ENCODE results near the gene SCN5A.
A peak's percentile ranks its signal among the peaks of the same experiment; 100 is the strongest.

Gene SCN5A

DNA sequence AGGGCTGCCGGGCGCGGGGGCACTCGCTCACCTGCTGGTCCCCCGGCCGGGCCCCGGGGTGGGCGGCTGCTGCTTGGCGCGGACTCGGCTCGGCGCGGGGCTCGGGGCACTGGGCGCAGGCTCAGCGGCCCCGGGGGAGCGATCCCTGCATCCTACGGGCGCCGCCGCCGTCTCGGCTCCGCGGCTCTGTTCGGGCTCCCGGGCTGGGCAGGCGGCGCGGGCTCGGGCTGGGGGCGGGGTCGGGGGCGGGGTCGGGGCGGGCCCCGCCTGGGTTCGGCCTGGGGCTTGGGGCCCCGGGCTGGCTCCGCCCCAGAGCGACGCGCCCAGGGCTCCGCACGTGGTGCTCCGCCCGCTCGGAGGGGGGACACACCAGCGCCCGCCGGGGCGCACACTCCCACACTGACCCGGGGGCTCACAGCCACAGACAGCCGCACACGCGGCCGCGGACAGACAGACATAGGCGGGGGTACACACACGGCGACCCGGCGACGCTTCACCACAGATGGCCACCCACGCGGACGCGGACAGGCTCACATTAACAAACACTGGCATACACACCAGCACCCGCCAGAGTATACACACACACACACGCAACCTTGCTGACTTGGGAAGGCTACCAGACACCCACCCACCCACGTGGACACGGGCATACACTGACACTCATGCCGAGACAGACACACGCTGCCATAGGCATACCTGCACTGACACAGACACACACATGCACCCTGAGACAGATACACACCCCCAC, at the start of gene SCN5A:
SCN5A (minus strand) TSS at position 188 of the 748 bp plus-strand sequence. CDS start 16,380 bp downstream, outside the sequence.
- peak; percentile 52 to 64 for DNase-seq

DNA sequence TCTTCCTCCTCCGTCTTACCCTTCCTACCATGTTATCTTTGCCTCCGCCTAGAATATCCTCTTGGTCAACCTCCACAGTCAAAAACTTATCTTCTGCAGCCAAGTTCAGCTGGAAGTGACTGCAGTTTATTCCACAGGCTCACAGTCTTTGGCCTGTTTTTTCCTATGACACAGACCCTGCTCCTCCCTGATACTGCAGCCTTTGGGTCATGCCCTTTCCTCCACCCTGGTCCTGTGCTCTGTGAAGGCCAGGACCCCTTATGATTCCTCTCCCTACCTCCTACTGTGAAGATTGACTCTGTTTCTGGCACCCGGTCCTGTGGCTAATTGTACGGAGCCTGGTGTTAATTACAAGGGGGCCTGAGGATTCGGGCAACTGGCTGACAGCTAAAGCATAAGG, 49.3 kb upstream of the SCN5A start:
- DNase-seq: no peak

DNA sequence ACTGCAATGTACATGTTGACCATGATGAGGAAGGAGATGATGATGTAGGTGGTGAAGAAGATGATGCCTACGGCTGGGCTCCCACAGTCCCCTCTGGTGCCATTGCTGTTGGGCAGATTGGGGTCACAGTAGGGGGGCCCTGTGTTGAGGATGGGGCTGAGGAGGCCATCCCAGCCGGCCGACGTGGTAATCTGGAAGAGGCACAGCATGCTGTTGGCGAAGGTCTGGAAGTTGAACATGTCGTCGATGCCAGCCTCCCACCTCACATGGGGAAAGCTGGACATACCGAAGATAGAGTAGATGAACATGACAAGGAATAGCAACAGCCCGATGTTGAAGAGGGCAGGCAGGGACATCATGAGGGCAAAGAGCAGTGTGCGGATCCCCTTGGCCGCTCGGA, 48.6 kb upstream of the SCN5A start:
- DNase-seq: no peak

DNA sequence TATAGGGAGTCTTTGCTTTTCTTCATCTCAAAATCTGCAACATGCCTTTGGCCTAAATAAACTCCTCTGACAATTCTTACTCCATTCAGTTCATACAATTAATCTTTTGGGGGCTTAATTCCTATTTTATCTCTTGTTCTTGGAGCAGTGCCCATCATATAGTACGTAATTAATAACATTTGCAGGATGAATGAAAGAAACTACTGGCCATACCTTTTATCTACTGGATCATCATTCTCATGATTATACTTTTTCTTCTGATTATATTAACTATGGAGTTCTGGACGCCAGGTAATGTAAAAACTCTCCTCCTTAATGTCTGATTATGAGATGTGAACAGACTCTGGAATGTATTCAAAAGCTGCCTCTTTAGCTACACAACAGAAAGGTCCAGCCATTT, 46.5 kb upstream of the SCN5A start:
- no peak for DNase-seq

DNA sequence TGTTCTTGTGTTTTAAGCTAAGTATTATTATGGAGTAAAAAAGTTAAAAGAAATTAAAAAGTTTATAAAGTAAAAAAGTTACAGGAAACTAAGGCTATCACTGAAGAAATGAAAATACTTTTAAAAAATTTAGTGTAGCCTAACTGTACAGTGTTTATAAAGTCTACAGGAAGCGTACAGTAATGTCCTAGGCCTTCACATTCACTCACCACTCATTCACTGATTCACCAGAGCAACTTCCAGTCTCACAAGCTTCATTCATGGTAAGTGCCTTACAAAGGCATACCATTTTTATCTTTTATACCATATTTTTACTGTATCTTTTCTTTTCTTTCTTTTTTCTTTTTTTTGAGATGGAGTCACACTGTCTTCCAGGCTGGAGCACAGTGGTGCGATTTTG, 40.7 kb upstream of the SCN5A start:
- no peak for DNase-seq

DNA sequence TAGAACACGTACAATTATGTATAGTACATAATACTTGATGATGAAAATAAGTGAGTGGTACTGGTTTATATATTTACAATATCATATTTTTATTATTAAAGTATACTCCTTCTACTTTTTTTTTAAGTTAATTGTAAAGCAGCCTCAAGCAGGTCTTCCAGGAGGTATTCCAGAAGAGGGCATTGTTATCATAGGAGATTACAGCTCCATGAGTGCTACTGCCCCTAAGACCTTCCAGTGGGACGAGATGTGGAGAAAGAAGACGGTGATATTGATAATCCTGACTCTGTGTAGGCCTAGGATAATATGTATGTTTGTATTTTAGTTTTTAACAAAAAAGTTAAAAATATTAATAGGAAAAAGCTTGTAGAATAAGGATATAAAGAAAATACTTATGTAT, 40.3 kb upstream of the SCN5A start:
- DNase-seq: no peak

DNA sequence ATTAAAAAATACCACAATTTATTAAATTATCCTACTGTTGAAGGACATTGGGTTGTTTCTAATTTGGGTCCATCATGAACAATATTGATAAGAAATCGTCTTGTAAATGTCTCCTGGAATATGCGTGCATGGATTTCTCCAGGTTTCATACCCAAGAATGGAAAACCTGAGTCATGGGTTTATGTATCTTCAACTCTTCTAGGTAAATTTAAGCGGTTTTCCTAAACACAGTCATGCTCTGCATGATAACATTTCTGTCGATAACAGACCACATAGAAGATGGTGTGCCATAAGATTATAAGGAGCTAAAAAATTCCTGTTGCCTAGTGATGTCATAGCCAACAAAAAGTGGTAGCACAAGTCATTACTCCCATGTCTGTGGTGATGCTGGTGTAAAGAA, 39.9 kb upstream of the SCN5A start:
- no peak for DNase-seq

DNA sequence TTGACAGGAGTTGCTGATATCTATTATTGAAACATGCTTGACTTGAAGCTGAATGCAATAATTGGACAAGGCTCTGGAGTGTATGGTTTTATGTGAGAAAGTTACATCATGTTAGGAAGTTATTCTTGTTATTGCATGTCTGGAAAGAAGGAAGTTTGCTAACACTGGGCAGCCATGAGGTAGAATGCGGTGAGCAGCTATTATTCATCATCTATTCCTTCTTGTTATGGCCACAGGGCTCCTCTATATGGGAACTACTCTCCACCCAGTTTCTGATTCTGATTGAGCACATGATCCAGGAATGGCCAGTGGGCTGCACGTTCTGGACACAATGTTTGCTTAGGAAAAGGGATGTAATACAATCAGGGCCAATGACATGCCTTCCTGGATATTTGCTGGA, 37.8 kb upstream of the SCN5A start:
- no peak for DNase-seq

DNA sequence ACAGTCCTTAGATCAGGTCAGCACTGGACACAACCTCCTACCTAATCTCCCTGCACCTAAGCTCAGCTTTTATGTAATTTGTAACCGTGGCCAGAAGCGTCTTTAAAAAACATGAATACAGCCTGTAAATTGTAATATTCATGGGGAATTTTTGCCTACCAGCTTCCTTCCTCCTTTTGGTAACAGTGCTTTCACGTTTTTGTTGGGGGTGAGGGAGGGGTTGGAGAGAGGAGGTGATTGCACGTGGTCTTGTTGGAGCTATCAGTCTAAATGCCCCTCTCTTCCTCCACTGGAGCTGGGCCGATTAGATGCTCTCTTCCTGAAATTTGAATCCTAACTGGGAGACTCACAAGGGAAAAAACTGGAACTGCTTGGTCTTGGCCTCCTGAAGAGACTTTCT, 35.1 kb upstream of the SCN5A start:
- no peak for DNase-seq

DNA sequence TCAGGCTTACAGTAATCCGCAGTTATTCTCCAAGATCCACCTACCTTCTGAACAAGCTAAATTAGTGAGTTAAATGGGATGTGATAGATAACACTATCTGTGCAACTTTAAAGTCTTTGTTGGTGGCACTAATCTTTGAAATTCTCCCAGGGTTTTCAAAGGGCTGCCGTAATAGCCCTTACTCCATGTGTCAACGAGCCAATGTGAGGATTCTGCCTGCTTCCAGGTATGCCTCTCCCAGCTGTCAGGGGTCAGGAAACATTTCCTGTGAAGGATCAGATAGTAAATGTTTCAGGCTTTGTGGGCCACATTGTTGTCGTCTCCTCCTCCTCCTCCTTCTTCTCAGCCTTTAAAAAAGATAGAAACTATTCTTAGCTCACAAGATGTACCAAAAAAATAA, 20.2 kb upstream of the SCN5A start:
- DNase-seq: no peak

DNA sequence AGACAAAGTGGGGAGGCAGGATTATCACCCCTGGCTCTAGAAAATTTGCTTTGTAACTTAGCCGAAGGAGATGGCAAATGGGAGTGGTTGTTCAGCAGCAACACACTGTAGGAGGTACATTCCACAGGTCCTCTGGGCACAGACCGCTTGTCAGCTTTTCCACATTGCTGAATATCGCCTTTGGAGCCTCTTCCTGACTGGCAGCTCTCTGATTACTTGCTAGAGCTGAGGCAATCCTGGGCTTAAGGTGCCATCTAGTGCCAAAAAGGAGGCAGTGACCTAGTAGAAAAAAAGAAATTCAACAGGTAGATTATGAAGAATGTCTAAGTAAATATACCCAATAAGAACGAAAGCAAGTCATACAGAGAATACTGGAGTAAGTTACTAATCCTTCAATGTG, 13.1 kb upstream of the SCN5A start:
- no peak for DNase-seq

DNA sequence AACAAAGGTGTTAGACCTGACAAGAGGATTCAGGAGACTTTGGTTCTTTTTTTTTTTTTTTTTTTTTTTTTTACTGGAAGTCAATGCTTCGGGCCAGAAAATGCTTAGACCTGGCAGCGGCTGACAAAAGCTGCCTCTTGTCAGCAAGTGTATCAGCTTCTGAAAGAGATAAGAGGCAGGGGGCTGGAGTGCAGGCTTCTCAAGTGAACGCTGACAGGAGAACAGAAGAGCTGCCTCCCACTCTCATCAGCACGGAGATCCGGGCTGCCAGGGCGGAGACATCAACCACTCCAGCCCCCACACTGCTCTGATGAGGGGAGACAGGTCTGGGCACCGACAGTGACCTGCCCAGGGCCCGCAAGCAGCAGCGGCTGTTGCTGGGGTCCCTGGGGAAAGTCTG, 9.4 kb upstream of the SCN5A start:
- no peak for DNase-seq

DNA sequence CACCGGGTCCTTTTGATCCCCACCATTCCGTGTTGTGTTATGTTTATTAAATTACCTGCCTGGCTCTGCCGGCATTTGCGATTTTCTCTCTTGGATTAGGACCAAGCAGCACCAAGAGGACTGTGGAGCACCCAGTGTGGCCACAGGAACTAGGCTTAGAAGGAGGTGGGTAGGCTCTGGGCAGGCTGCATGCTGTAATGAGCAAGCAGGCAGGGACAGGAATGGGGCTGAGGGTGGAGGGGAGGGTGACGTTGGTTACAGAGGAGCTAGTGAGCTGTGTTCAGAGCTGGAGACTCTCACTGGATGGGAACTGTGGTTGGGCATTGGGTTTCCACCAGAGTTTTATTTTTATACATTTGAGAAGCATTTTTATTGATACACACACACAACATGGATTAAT, 7.9 kb upstream of the SCN5A start:
- DNase-seq: no peak

DNA sequence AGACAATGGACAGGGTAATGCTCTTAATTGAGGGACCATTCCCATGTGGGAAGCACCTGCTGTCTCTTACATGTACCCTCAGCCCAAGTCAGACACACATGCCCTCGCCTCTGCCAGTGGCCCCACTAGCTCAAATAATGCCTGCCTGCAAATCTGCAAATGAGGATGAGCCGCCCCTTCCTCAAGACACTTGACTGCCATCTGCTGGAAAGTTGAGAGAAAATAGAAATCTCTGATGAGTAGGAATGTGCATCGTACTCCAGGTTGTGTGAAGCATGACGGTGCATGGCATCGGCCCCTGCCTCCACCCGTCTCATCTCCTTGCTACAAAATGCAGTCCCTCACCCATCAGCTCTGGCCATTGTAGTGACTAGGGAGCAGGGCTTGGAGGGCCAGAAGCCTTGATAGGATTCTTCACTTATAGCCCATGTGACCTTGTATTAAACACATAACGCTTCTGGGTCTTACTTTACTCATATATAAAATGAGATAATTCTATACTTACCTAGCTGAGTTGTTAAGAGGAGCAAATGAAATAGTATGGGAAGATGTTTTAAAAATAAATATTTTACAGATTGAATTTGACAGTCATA, 6.3 kb upstream of the SCN5A start:
- DNase-seq: no peak

DNA sequence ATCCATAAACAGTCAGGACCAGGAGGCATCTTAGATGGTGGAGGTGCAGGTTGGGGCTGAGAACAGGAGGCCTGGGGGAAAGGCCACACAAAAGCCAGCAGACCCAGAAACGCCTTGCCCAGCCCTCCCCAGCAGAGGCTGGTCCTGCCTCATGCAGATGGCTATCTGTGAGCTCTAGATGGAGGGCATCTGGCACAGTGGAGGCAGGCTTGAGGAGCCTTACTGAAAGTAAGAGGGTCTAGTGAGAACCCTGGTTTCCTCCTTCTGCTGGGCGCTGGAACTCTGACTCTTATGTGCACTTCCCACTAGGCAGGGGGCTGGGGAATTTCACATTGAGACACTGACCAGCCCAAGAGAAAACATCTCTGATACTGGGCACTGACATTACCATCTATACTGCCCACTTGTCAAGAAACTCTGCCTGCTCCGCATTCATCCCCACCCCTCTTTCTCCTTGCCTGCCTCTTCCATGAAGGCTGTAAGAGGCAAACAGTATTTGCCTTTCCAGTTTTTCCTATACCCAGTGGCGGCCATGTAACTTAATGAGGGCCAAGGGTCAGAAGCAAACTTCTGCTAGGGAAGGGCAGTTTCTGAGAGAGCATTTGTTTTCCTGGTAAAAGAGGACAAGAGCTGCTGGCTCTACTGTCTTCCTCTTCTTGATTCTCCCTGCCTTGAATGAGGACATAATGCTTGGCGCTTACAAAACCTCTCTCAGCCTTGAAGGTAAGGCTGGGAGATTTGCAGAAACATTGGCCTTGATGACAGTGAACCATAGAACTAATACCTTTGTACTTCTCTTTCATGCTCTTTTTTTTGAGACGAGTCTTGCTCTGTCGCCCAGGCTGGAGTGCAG, 4.4 kb upstream of the SCN5A start:
- DNase-seq: no peak

DNA sequence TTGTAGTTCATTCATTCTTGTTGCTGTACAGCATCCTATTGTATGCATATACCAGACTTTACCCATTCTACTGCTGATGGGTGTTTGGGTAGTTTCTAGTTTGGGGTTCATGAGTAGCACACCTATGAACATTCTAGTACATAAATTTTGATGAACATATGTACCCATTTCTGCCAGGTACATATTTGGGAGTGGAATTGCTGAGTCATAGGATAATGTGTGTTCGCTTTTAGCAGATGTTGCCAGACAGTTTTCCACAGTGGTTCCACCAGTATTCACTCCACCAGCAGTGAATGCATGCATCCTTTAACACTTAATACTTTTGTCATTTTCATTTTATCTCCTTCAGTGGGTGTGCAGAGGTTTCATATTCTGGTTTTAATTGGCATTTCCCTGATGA, 3.4 kb upstream of the SCN5A start:
- no peak for DNase-seq

DNA sequence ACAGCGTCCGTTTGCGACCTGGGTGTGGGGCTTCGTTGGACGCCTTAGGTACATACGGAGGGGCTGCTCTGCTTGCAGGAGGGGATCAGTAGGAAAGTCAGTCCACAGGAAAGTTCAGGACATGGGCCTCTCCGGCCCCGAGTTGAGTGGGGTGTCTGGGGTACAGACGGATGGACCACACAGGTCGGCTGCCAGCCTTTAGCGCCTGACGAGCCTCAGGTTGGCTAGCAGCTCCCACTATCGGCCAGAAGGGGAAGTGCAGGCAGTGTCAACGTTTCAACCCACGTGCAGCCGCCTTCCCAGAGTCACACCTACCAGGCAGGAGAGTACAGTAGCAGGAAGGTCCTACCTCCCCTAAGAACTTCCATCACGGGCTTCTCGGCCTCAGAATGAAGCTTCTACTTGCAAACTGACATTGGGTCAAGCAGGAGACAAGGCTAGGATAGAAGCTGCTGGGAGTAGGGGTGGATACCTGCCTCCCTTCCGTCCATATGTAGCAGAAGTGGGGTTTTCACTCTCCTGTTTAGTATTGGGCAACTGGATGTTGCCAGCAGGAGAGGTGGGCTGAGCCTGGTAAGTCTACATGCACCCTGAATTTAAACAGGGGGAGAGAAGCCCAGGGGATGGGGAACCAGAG, 1.8 kb upstream of the SCN5A start:
- peak; percentile 72 to 78 for DNase-seq

DNA sequence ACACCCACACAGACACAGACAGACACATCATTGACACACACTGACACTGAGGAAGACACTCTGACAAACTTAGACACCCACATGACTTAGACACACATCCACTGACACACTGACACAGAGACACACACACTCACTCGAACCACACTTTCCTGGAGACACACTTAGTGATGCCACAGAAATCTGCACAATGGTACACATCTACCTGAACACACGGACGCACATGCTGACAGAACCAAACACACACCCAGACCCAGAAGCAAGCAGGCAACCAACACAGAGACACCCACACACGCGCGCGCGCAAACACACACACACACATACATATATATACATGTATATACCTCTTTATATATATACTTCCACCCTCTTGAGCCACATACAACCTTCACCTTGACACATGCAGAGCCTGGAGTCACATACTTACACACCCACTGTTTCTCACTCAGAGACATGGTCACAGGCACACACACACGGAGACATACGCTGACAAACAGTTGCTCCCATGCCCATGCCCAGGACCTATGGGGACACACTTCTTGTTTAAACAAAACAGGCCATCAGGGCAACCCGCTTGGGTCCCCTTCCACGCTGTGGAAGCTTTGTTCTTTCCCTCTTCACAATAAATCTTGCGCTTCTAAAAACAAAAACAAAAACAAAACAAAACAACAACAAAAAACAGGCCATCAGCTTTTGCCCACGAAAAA, 913 bp upstream of the SCN5A start:
- DNase-seq: no peak

DNA sequence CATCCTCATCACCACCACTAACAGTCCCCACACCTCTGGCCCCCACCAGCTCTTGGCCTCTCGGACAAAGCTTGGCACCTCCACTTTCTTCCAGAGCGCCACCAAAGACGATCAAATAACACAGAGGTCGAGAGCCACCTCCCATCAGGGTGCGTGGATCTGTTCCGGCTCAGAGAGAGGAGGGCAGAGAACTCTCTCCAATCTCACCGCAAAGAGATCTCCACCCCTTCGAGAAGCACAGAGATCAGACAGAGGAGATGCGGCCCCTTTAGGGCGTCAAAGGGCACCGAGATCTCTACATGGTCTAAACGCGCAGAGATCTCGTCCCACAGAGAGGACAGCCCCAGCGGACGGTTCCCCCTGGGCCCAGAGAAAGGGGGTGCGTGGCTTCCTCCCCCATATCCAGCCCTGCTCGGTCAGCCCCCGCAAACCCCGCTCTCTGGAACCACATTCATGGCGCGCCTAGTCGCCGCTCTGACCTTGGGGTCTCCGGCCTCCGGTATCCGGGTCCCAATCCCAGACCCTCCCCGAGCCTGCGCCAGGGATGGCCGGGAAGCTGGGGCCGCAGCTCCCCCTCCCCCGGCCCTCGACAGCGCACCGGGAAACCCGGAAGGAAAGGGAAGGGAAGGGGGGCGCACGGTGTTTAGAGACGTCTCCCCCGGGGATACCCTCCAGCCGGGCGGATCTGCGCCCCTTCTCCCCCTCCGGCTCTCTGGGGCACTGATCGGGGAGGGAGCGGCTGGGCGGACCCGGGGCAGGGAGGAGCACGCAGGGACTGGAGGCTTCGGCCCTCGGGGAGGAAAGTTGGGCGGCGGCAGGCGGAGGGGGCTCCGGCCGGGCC, 608 bp downstream of the SCN5A start:
- DNase-seq: no peak

DNA sequence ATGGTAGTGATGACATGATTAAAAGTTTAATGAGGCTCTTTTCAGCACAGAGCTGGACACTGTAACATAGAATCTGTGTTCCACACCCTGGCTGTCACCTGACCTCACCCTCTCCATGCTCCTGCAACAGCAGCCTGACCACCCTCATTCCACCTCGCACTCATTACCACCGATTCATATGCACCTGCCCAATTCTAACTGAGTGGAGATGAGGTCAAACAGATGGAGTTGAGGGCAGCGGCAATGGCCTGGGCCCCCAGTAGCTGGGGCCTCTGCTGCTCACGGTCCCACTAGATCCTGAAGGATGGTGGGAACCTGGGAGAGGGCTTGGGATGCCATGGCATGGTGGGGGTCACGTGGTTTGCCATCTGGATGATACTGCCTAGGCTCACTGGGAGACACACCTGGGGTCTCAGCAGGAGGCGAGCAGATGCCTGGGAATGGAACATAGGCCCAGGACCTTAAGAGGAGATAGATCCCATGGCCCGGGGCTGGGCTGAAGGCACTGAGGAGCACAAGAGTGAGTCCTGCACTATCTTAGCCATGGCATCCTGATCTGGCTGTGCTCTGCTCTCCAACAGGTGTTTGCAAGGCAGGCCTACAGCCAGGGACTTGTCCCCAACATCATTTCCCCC, 1.3 kb downstream of the SCN5A start:
- DNase-seq: no peak

DNA sequence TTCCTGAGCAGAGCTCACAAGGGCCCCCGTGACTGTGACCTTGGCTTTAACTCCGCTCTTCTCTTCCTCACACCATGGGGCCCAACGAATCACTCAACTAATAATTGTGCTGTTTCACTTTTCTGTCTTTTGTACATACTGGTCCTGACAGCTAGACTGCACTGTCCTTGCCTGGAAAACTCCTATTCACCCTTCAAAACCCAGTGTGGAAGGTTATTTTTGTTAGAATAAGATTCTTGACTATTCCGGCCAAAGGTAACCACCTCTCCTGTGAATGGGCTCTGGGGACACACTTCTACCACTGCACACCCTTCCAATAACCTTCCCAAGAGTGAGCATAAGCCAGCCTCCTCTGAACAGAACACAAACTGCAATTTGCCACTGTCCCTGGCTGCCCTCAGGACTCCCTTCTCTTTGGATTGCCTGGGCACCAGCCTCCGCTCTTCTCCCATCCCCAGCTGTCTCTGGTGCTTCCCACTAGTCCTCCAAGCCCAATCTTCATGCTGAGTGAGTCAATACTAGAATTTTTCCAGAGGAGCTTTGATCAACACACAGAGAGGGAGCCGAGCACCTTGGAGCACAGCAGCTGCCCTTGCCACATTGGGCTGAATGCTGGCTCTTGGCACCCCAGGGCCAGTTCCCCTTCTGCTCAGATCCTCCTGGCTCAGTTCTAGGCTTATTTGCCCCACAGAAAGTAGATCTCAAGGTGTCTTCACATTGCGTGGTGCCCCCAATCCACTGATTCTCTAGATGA, 2.1 kb downstream of the SCN5A start:
- no peak for DNase-seq

All from stimulated activated CD4-positive, alpha-beta T cell treated with anti-CD3 and anti-CD28 coated beads, Interleukin-2, amount 100 ng/mL, for 24 hours (primary cell).